GM18505 (cell line): ENCODE results near the gene AQP3.
"Not testable (repeated sequence)": the region's sequence is repeated elsewhere in the genome, so short reads cannot be mapped to it uniquely, and the experiment has no call there.

ENCODE experiments used
- ATAC-seq: cut with Tn5 transposase; IDR thresholded peaks from one replicate; pipeline ENCODE4 v1.9.1; 2021; ENCODE audit not compliant: unreplicated experiment
- POLR2A ChIP-seq: IDR thresholded peaks from 4 replicates; pipeline ENCODE4 v1.6.1; 2011; ENCODE audit warnings: borderline replicate concordance; ENCODE audit not compliant: insufficient read depth, insufficient read length; ENCODE audit errors: extremely low read depth

Gene AQP3

DNA sequence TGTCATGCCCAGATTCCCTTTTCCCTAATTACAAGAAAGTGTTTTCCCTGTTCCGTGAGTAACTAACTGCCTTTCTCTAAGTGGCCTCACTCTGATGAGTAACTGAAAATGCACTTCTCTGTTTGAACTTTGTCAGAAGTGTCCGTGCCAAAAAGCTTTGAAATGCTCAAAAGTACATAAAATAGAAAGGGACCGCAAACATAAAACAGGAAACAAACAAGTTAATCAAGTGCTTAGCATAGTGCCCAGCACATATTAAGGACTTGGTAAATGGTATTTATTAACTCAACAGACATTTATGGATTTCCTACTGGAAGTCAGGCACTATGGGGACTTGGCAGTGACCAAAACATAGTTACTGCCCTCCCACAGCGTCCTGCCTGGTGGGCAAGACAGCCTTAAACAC, 22.3 kb downstream of the AQP3 start:
- ATAC-seq, result no peak
- no peak for TF ChIP-seq POLR2A

DNA sequence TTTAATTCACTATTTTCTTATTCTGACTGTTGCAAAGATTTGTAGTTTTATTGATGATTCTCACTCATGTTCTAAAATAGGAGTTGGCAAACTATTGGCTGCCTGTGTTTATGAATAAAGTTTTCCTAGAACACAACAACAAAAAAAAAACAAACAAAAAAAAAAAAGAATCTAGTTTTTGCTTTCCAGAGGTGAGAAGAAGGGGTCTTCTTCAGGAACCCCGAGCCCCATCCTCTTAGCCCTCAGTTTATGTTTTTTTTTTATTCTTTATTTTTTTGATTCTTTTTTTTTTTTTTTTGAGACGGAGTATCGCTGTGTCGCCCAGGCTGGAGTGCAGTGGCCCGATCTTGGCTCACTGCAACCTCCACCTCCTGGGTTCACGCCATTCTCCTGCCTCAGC, 22.9 kb downstream of the AQP3 start:
- ATAC-seq, result not testable (repeated sequence)

DNA sequence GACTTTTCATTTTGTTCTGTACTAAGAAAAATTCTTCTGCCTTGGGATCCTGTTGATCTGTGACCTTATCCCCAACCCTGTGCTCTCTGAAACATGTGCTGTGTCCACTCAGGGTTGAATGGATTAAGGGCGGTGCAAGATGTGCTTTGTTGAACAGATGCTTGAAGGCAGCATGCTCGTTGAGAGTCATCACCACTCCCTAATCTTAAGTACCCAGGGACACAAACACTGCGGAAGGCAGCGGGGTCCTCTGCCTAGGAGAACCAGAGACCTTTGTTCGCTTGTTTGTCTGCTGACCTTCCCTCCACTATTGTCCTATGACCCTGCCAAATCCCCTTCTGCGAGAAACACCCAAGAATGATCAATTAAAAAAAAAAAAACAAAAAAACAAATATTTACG, 23.4 kb downstream of the AQP3 start:
- not testable (repeated sequence) for ATAC-seq

GRCh38 chr9:33419708-33420303, 27.6 kb downstream of the AQP3 start:
- no peak for TF ChIP-seq POLR2A
- no peak for ATAC-seq

- ATAC-seq, result no peak
- TF ChIP-seq POLR2A, result no peak
These were observed 29.3 kb downstream of the AQP3 start for GRCh38 chr9:33418090-33418489.

DNA sequence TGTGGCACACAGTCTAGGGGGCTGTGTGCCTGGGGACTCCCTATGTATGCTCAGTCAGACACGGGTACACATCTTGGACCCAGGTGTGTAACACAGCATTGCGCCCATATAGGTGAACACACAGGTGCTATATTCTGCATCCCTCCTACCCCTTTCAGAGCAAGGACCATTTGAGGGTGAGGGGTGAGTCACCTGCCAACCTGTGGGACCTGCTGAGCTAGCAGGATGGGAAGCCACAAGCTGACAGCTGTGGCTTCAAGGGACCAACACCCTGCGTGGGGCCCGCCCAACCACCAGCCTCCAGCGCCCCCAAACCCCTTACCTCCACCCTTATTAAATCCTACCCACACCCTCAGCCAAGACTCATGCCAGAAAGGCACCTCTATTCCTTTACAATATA, 30.4 kb downstream of the AQP3 start:
- TF ChIP-seq POLR2A, result no peak
- no peak for ATAC-seq

DNA sequence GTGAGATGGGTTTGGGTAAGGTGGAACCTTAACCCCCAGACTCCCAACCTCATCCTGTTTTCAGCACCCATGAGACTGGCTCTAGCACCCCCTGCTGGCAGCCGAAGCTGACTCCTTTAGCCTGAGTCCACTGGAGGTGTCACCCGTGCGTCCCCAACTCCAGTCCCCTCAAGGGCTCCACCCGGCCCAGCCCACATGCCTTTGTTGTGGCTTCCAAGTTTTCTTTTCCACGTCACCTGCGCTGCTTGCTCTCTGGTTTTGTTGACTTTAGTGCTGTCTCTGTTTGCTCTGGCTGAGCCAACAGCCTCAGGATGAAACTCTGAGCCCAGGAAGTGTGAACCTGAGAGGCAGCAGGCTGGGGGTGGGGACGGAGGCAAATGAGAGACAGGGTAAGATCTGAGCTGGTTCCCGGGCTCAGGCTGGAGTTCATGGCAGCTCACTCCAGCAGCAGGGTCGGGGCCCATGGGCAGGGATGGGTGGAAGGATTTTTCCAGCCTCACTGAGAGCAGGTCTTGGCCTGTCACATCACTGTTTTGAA, 31.8 kb downstream of the AQP3 start:
- peak; percentile 55 for ATAC-seq
- TF ChIP-seq POLR2A, result no peak

DNA sequence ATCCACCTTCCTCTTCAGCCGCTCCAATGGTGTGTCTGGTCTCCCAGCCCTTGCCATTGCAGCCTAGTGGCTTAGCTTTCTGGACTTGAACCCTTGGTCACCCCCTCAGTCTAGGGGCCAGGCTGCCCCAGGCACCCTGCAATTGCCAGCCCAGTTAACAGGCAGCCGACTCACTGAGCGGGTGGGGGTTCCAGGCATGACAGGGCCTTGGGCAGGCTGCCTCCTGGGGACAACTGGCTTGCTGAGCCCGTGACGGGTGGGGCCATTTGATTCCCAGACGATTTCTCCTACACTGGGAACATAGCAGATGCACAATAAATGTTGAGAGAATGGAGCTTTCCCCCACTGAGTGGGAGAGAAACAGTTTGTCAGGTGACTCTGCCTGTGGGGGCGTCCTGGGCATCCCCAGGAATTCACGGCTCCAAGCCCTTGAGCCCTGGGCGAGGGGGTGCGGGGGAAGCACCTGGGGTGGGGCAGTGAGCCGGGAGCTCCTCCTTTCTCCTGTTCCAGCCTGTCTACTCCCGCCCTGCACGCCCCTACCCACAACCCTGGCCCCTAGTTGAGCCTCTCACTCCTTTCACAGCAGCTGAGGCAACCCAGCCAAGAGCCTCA, 32.4 kb downstream of the AQP3 start:
- ATAC-seq, result no peak
- no peak for TF ChIP-seq POLR2A

DNA sequence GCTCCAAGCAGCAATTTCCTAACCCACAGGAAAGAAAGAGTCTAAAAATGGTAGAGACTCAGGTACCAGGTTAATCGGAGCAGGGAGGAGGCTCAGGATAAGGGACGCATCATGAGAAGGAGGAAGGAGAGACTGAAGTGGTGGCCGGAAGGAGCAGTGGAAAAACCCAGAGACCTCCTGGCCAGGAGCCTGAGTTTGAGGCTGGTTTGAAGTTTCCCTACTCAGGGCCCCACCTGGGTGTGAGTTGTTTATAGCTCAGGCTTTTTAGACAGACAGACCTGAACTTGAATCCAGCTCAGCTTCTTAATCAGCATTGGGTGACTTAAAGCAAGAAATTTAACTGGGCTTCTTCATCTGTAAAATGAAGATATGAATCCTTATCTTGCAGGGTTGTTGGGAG, 33.1 kb downstream of the AQP3 start:
- ATAC-seq, result no peak

GRCh38 chr9:33408087-33408486, 39.3 kb downstream of the AQP3 start:
- no peak for ATAC-seq
- TF ChIP-seq POLR2A, result no peak

More for the DNA sequence above, 33.1 kb downstream of the AQP3 start:
- TF ChIP-seq POLR2A, result no peak

GRCh38 chr9:33407061-33407460, 40.3 kb downstream of the AQP3 start:
- no peak for ATAC-seq
- no peak for TF ChIP-seq POLR2A

DNA sequence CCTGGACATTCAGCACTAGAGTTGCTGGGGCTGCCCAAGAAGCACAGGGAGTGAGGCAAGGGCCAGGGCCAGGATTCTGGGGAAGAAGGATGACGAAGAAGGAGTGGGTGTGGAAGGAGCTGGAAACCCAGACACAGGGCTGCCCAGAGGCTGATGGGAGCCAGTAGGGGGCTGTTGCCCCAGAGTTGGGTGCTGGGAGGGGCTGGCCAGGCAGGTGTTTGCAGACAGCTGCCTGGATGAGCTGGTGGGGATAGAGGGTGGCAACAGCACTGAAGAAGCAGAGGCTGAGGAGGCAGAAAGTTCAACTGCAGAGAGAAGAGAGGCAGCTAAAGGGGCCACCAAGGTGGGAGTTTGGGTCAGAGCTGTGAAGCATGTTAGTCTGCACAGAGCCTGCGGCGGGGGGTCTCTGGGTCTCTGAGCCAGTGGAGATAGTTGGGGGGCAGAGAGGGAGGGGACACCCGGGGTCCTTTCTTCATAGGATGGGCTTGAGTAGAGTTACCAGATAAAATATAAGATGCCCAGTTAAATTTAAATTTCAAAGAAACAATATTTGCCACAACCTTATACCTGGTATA, 42.5 kb downstream of the AQP3 start:
- ATAC-seq, result no peak
- no peak for TF ChIP-seq POLR2A

DNA sequence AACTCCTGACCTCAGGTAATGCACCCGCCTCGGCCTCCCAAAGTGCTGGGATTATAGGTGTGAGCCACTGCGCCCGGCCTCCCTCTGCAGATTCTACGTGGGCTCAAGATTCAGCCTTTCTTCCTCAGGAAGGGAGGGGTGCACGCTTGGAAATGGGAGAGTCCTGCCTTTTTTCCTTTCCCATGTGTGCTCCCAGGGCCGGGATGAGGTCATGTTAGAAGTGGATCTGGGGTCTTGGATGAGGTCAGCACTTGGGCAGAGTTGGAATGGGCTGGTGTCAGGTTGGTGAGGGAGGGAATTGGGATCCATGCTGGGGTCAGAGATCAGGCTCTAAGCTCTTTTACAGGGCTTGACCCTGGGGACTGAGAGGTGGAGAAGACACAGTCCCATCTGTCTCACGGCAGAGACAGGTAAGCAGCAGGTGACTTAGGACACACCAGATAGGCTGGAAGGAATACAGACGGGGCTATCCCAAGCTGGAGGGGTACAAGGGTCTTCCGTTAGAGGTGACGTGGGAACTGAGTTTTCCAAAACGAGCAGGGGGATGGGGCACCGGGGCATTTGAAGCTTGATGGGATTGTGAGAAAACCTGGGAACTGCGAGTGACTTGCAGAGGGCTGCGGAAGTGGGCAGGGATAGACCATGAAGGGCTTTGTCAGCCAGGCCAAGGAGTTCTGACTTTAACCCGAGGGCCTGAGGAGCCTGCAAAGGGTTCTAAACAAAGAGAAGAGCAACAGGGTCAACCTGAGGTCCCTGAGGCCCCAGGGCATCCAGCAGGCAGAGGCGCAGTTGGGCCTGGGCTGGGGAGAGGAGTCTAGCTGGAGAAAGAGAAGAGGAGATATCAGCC, 43.2 kb downstream of the AQP3 start:
- no peak for TF ChIP-seq POLR2A
- ATAC-seq, result no peak

GRCh38 chr9:33402371-33402770, 45.0 kb downstream of the AQP3 start, which contains the start of gene AQP7:
Gene AQP7, minus strand, starts transcription at chr9:33402568. Its CDS starts 1,306 bp downstream, at chr9:33401262.
- ATAC-seq, result not testable (repeated sequence)

- ATAC-seq, result not testable (repeated sequence)
These were observed 45.6 kb downstream of the AQP3 start for GRCh38 chr9:33401809-33402208.

DNA sequence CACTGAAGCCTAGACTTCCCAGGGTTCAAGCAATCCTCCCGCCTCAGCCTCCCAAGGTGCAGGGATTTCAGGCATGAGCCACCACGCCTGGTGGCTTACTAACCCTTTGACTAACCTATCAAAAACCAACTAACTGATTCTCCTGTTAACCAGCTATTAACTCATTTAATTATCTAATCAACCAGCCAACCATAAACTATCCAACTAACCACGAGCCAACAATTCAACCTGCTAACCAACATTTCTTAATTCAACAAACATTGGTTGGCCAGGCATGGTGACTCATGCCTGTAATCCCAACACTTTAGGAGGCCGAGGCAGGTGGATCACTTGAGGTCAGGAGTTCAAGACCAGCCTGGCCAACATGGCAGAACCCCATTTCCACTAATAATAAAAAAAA, 48.3 kb downstream of the AQP3 start:
- ATAC-seq, result not testable (repeated sequence)

GRCh38 chr9:33397801-33398200, 49.6 kb downstream of the AQP3 start:
- not testable (repeated sequence) for ATAC-seq

GRCh38 chr9:33395159-33395879, 52.1 kb downstream of the AQP3 start:
- ATAC-seq, result not testable (repeated sequence)

- not testable (repeated sequence) for ATAC-seq
These were observed 53.4 kb downstream of the AQP3 start for GRCh38 chr9:33393986-33394385.
